H1 (cell line): ENCODE measurements around the gene SMIM33. TPM values are rescaled to one million over a fixed set of nuclear protein-coding genes. Genes with fewer than 3 reads are reported as not detected.

Experiments
- CTCF ChIA-PET: fragments of 300-600 bp; sonication (Branson Sonifier 250); formaldehyde crosslinking; loops from one replicate; lab custom pipeline; 2021; ENCODE audit not compliant: partially characterized antibody; lab: Charles Lee
- POLR2A ChIA-PET: fragments of 300-600 bp; sonication (Branson Sonifier 250); formaldehyde crosslinking; loops from one replicate; lab custom pipeline; 2021; ENCODE audit warnings: inconsistent platforms; ENCODE audit not compliant: partially characterized antibody; lab: Charles Lee
- DNase-seq, 2 experiments: peaks; one replicate each; pipeline versions ENCODE4 v3.0.0 to v3.0.0-alpha.2; 2010 to 2022; ENCODE audit warnings: low spot score in 2 of 2, low read depth in 1 of 2, mixed read lengths in 1 of 2
- FAIRE-seq: peaks from 2 replicates; lab custom pipeline; 2011; peaks lifted over from hg19 to GRCh38; lab: Jason Lieb, UNC
- H2AFZ ChIP-seq: 2 replicates; pipeline ENCODE4 v1.8.1; 2012; ENCODE audit warnings: low read length, inconsistent platforms
- H2AK5ac ChIP-seq: 2 replicates; pipeline ENCODE4 v1.6.1; 2013; ENCODE audit warnings: low read depth, low read length
- H2BK120ac ChIP-seq: replicated peaks from 2 replicates; pipeline ENCODE3; 2013; ENCODE audit warnings: low read depth, low read length, inconsistent platforms
- H2BK12ac ChIP-seq: 2 replicates; pipeline ENCODE4 v1.6.1; 2013; ENCODE audit warnings: low read depth, low read length
- H2BK15ac ChIP-seq: 2 replicates; pipeline ENCODE4 v1.6.1; 2013; ENCODE audit warnings: low read length
- H2BK20ac ChIP-seq: 2 replicates; pipeline ENCODE4 v1.6.1; 2013; ENCODE audit warnings: low read length
- H2BK5ac ChIP-seq: 2 replicates; pipeline ENCODE4 v1.6.1; 2013; ENCODE audit warnings: low read depth, low read length
- H3K14ac ChIP-seq: 2 replicates; pipeline ENCODE4 v1.6.1; 2013; ENCODE audit warnings: inconsistent platforms; ENCODE audit not compliant: insufficient read length
- H3K18ac ChIP-seq: 2 replicates; pipeline ENCODE4 v1.6.1; 2013; ENCODE audit warnings: low read length; ENCODE audit errors: extremely low read depth
- H3K23ac ChIP-seq: 2 replicates; pipeline ENCODE4 v1.6.1; 2013; ENCODE audit warnings: inconsistent platforms; ENCODE audit not compliant: insufficient read length
- H3K23me2 ChIP-seq: 2 replicates; pipeline ENCODE4 v1.6.1; 2013; ENCODE audit warnings: low read depth, low read length
- H3K27ac ChIP-seq: 2 replicates; pipeline ENCODE4 v1.6.1; 2011; ENCODE audit warnings: low read depth, low read length, inconsistent platforms
- H3K27me3 ChIP-seq, 4 experiments: replicated peaks in 1 of 4; 1 replicate in 1 of 4; 2 replicates in 3 of 4; pipeline versions ENCODE4 v1.6.1 to v1.8.1; 2011 to 2013; ENCODE audit warnings: low read length in 3 of 4, mild to moderate bottlenecking in 3 of 4, inconsistent platforms in 2 of 4, mixed read lengths in 2 of 4, moderate library complexity in 1 of 4; ENCODE audit not compliant: control insufficient read depth in 3 of 4, insufficient read depth in 3 of 4; ENCODE audit errors: extremely low read depth in 1 of 4
- H3K36me3 ChIP-seq, 4 experiments: 2 replicates each; pipeline versions ENCODE4 v1.6.1 to v1.8.1; 2011 to 2013; ENCODE audit warnings: mild to moderate bottlenecking in 4 of 4, low read length in 3 of 4, moderate library complexity in 2 of 4, control low read depth in 1 of 4, inconsistent platforms in 1 of 4; ENCODE audit not compliant: insufficient read depth in 4 of 4, control insufficient read depth in 2 of 4
- H3K4ac ChIP-seq: replicated peaks from 2 replicates; pipeline ENCODE3; 2013; ENCODE audit warnings: low read length, low read depth, mixed read lengths, inconsistent platforms; ENCODE audit not compliant: insufficient read length
- H3K4me1 ChIP-seq, 4 experiments: replicated peaks in 1 of 4; 1 replicate in 1 of 4; 2 replicates in 3 of 4; pipeline versions ENCODE4 v1.6.1 to v1.8.1; 2011 to 2013; ENCODE audit warnings: low read length in 3 of 4, inconsistent platforms in 2 of 4, mixed read lengths in 1 of 4; ENCODE audit not compliant: insufficient read depth in 4 of 4, control insufficient read depth in 3 of 4
- H3K4me2 ChIP-seq, 2 experiments: 2 replicates each; pipeline versions ENCODE4 v1.6.1 to v1.8.1; 2011 to 2013; ENCODE audit warnings: low read depth in 2 of 2, low read length in 2 of 2, control low read depth in 1 of 2, inconsistent platforms in 1 of 2, mild to moderate bottlenecking in 1 of 2; ENCODE audit not compliant: insufficient read depth in 1 of 2
- H3K4me3 ChIP-seq, 4 experiments: fragments of 200-600, 300-600 bp in 1 of 4; sonication (generic), shearing (Covaris generic), sonication (Bioruptor Twin) in 1 of 4; 2 replicates each; pipeline versions ENCODE4 v1.5.1 to v1.8.1; 2011 to 2016; ENCODE audit warnings: low read length in 4 of 4, low read depth in 3 of 4, control low read depth in 2 of 4, inconsistent platforms in 2 of 4, mild to moderate bottlenecking in 2 of 4, mixed read lengths in 1 of 4, moderate library complexity in 1 of 4; ENCODE audit not compliant: insufficient read depth in 2 of 4; ENCODE audit errors: extremely low read depth in 1 of 4
- H3K56ac ChIP-seq: replicated peaks from 2 replicates; pipeline ENCODE3; 2013; ENCODE audit warnings: low read depth, mild to moderate bottlenecking, mixed read lengths, low read length, inconsistent platforms; ENCODE audit not compliant: insufficient read length
- H3K79me1 ChIP-seq: 2 replicates; pipeline ENCODE4 v1.6.1; 2013; ENCODE audit warnings: low read depth, low read length, control low read depth
- H3K79me2 ChIP-seq, 2 experiments: 2 replicates each; pipeline versions ENCODE4 v1.6.1 to v1.8.1; 2012 to 2013; ENCODE audit warnings: low read length in 2 of 2, mild to moderate bottlenecking in 2 of 2, inconsistent platforms in 1 of 2; ENCODE audit not compliant: insufficient read depth in 2 of 2, control insufficient read depth in 1 of 2
- H3K9ac ChIP-seq, 4 experiments: replicated peaks in 1 of 4; 1 replicate in 1 of 4; 2 replicates in 3 of 4; pipeline versions ENCODE4 v1.6.1 to v1.8.1; 2011 to 2013; ENCODE audit warnings: low read depth in 3 of 4, low read length in 3 of 4, control low read depth in 2 of 4, mild to moderate bottlenecking in 2 of 4, moderate library complexity in 2 of 4, inconsistent platforms in 1 of 4; ENCODE audit errors: extremely low read depth in 1 of 4
- H3K9me3 ChIP-seq, 2 experiments: 2 replicates each; pipeline versions ENCODE4 v1.6.1 to v1.8.1; 2012 to 2013; ENCODE audit warnings: mild to moderate bottlenecking in 2 of 2, moderate library complexity in 2 of 2, control low read depth in 1 of 2, inconsistent platforms in 1 of 2, low read depth in 1 of 2, low read length in 1 of 2, mixed read lengths in 1 of 2; ENCODE audit not compliant: insufficient read depth in 2 of 2
- H4K20me1 ChIP-seq, 2 experiments: replicated peaks in 1 of 2; 2 replicates each; pipeline versions ENCODE3 to v1.8.1; 2011 to 2013; ENCODE audit warnings: inconsistent platforms in 2 of 2, low read length in 2 of 2, mild to moderate bottlenecking in 1 of 2; ENCODE audit not compliant: insufficient read depth in 2 of 2, control insufficient read depth in 1 of 2
- H4K5ac ChIP-seq: 2 replicates; pipeline ENCODE4 v1.6.1; 2013; ENCODE audit warnings: low read length, low read depth, mixed read lengths, inconsistent platforms; ENCODE audit not compliant: insufficient read length
- H4K8ac ChIP-seq: 2 replicates; pipeline ENCODE4 v1.8.0; 2013; ENCODE audit warnings: mild to moderate bottlenecking, moderate library complexity, low read length, inconsistent platforms; ENCODE audit not compliant: insufficient read depth; ENCODE audit errors: extremely low read depth
- H4K91ac ChIP-seq: replicated peaks from 2 replicates; pipeline ENCODE3; 2013; ENCODE audit warnings: low read length, mixed read lengths, inconsistent platforms; ENCODE audit not compliant: insufficient read length
- ASH2L ChIP-seq: fragments of 200-600, 300-600 bp; sonication (generic); IDR thresholded peaks from one replicate; pipeline ENCODE4 v1.7.1; 2017; ENCODE audit warnings: low read length
- BRCA1 ChIP-seq: IDR thresholded peaks from 2 replicates; pipeline ENCODE4 v1.6.1; 2012; ENCODE audit warnings: low read depth, low read length, improper control_type of control experiment
- CHD1 ChIP-seq: IDR thresholded peaks from 2 replicates; pipeline ENCODE4 v1.6.1; 2012; ENCODE audit warnings: low read depth, low read length, improper control_type of control experiment
- CHD2 ChIP-seq: IDR thresholded peaks from 2 replicates; pipeline ENCODE4 v1.6.1; 2012; ENCODE audit warnings: low read length, improper control_type of control experiment
- FOSL1 ChIP-seq: IDR thresholded peaks from 2 replicates; pipeline ENCODE4 v1.6.1; 2011; ENCODE audit warnings: mild to moderate bottlenecking, low read depth, low read length, moderate library complexity; ENCODE audit not compliant: insufficient read depth
- PHF8 ChIP-seq: fragments of 200-600 bp; sonication (generic); conservative IDR thresholded peaks from 2 replicates; pipeline ENCODE4 v1.7.1; 2012; ENCODE audit warnings: low read depth, mild to moderate bottlenecking, inconsistent platforms, low read length, moderate library complexity
- RAD21 ChIP-seq, 2 experiments: IDR thresholded peaks in 1 of 2; conservative IDR thresholded peaks in 1 of 2; 2 replicates each; pipeline ENCODE4 v1.6.1; 2011; ENCODE audit warnings: low read depth in 2 of 2, low read length in 2 of 2, improper control_type of control experiment in 1 of 2, inconsistent platforms in 1 of 2, mild to moderate bottlenecking in 1 of 2, moderate library complexity in 1 of 2
- RBBP5 ChIP-seq: IDR thresholded peaks from 2 replicates; pipeline ENCODE4 v1.7.1; 2012; ENCODE audit warnings: low read depth, mild to moderate bottlenecking, inconsistent platforms, low read length, moderate library complexity, borderline replicate concordance
- RXRA ChIP-seq: IDR thresholded peaks from 2 replicates; pipeline ENCODE4 v1.6.1; 2011; ENCODE audit warnings: low read depth, mild to moderate bottlenecking, low read length, moderate library complexity; ENCODE audit not compliant: insufficient read depth
- SAP30 ChIP-seq: fragments of 300-600 bp; sonication (generic); IDR thresholded peaks from 2 replicates; pipeline ENCODE4 v1.7.1; 2012; ENCODE audit warnings: low read length, moderate library complexity, mild to moderate bottlenecking, inconsistent platforms; ENCODE audit not compliant: insufficient read depth, insufficient replicate concordance
- SP1 ChIP-seq: IDR thresholded peaks from 2 replicates; pipeline ENCODE4 v1.6.1; 2011; ENCODE audit warnings: low read depth, low read length
- WGBS, 2 experiments: shearing (Covaris generic) in 1 of 2; methylation state at CpG; one replicate each; pipeline versions ENCODE4 v1.1.6 to v1.1.7; 2013 to 2015; ENCODE audit warnings: low lambda C conversion rate in 2 of 2, mixed read lengths in 2 of 2, inconsistent platforms in 1 of 2, low coverage in 1 of 2, missing lambda C conversion rate in 1 of 2; ENCODE audit not compliant: insufficient replicate concordance in 2 of 2, insufficient coverage in 1 of 2, insufficient read length in 1 of 2; ENCODE audit errors: extremely low coverage in 1 of 2, missing lambda C conversion rate in 1 of 2; 5-methylcytosine and 5-hydroxymethylcytosine counted together
- polyA plus RNA-seq, 7 experiments: library from polyadenylated mRNA; depleted of rRNA in 3 of 7; stranded (reverse) in 5 of 7; unstranded in 2 of 7; fragments of >200 nt in 5 of 7; fragments of 200-250 nt in 2 of 7; gene quantifications; 1 replicate in 5 of 7; 2 replicates in 1 of 7; 4 replicates in 1 of 7; pipeline versions ENCODE4 v1.2.1 to v1.2.3, GENCODE V29; 2011 to 2013; ENCODE audit warnings: missing spikeins in 2 of 7, mixed read lengths in 2 of 7
- total RNA-seq: library from RNA; stranded (reverse); fragmentation: NEBNext Ultra II Directional; extraction: Animal tissue kit (Norgen Biotek cat#: 25700); gene quantifications from 2 replicates; pipeline ENCODE4 v1.2.1, GENCODE V29; 2021
- TF ChIP-seq, protein P1 (sequence below): IDR thresholded peaks from 2 replicates; pipeline ENCODE4 v1.6.1; 2011; ENCODE audit warnings: low read length, improper control_type of control experiment

SMIM33 gene
- total and polyA plus RNA-seq, 2 of the 8 experiments (the other 6 are each of a cell fraction or from before 2014, with no cell fraction given), result not detected

DNA sequence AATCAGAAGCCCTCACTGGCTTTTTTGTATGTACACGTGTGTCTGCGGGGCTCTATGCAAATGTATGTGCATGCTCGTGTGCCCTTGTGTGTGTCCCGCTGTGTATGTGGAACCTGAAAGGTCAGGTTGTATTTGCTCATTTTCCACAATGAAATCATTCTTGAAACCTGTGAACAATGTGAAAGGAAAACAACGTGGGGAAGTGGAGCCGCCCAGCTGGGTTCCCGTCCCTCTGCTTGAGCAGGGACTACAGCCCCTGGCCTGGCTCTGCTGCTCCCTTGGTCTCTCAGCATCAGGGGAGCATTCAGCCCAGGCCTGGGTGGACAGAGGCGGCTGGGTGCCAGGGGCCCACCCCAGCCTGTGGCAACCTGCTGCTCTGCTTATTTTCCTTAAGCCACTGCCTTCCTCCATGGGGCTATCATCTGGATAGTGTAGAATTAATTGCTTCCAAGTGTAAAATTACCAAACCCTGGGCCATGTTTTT, 11.3 kb upstream of the SMIM33 start:
- H2BK120ac ChIP-seq, result no peak overlapping the region
- no peaks in the 10 kb centered on the region for H3K79me1 ChIP-seq
- ChIA-PET CTCF (interaction anchor here (1.1 to 3.0 kb wide), 3 partner anchors 35 to 54 kb away, joined by 3 to 12 read pairs (median 3); no protein-coding TSS in a partner anchor), POLR2A (no interaction called here)
- WGBS, 2 experiments, result 84% methylated on average over 8 of the region's 8 CpGs; no CpG with 5 or more reads in 1 of the 2 experiments
- no peak overlapping the region for H4K91ac ChIP-seq
- H3K18ac ChIP-seq, result peak overlapping the region; percentile 71; the same call in 1 of the 2 replicates
- H3K23me2 ChIP-seq, result no peaks in the 10 kb centered on the region
- no peak overlapping the region for H2BK20ac ChIP-seq
- H3K27ac ChIP-seq, result no peak overlapping the region
- no peak overlapping the region for H3K4me2 ChIP-seq
- H3K79me2 ChIP-seq, result no peaks in the 10 kb centered on the region
- H4K8ac ChIP-seq, result no peak overlapping the region
- no peak overlapping the region for H3K23ac ChIP-seq
- H2BK15ac ChIP-seq, result no peak overlapping the region
- no peaks in the 10 kb centered on the region for H4K20me1 ChIP-seq
- H3K27me3 ChIP-seq, result no peaks in the 10 kb centered on the region
- H3K9ac ChIP-seq, result no peak overlapping the region
- H3K14ac ChIP-seq, result no peak overlapping the region
- H3K4ac ChIP-seq, result no peak overlapping the region
- H4K5ac ChIP-seq, result no peak overlapping the region
- no peaks in the 10 kb centered on the region for H3K9me3 ChIP-seq
- FAIRE-seq (no peak), DNase-seq (no peak)
- H3K4me3 ChIP-seq, result no peak overlapping the region
- 0 out of 2 replicates have a peak overlapping the region, but pooled peaks have one; percentile 60 for H2BK12ac ChIP-seq
- H2AFZ ChIP-seq, result no peak overlapping the region
- no peaks in the 10 kb centered on the region for H3K36me3 ChIP-seq
- 0 out of 2 replicates have a peak overlapping the region, but pooled peaks have one; percentile 44 for H2BK5ac ChIP-seq
- H3K56ac ChIP-seq, result no peak overlapping the region
- peak overlapping the region; percentile 66; the same call in 1 of the 2 replicates for H2AK5ac ChIP-seq
- H3K4me1 ChIP-seq, result peaks cover 5 to 15% (median 12%) of the 10 kb centered on the region in 4 experiments; a peak in 6 of 7 replicates
- TF ChIP-seq SP1, result no peak
- no peak for TF ChIP-seq ASH2L
- TF ChIP-seq, protein P1, sequence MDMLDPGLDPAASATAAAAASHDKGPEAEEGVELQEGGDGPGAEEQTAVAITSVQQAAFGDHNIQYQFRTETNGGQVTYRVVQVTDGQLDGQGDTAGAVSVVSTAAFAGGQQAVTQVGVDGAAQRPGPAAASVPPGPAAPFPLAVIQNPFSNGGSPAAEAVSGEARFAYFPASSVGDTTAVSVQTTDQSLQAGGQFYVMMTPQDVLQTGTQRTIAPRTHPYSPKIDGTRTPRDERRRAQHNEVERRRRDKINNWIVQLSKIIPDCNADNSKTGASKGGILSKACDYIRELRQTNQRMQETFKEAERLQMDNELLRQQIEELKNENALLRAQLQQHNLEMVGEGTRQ, result no peak
- TF ChIP-seq CHD1, result no peak
- no peak for TF ChIP-seq RBBP5
- TF ChIP-seq FOSL1, result no peak
- TF ChIP-seq RAD21 (IDR thresholded peaks at IDR 0.05 in 1 of 2, conservative IDR thresholded peaks at IDR 0.05 in 1 of 2; ENCODE audit: low read depth in 2 of 2, low read length in 2 of 2), result no peak
- TF ChIP-seq CHD2, result no peak
- TF ChIP-seq PHF8, result no peak
- no peak for TF ChIP-seq SAP30
- no peak for TF ChIP-seq RXRA
- no peak for TF ChIP-seq BRCA1
